Activated CD4-positive, alpha-beta T cell treated with anti-CD3 and anti-CD28 coated beads, Interleukin-2, Interleukin-6, amounts not matched to agents 100 ng/mL and 50 ng/mL, durations not matched to agents 16 hours and 8 hours (primary cell): ENCODE results near the gene VWA3B.
"Not testable (repeated sequence)": the region's sequence is repeated elsewhere in the genome, so short reads cannot be mapped to it uniquely, and the experiment has no call there.

Experiments used
- DNase-seq: peaks from one replicate; pipeline ENCODE4 v3.0.0-alpha.2; 2020

VWA3B gene

DNA sequence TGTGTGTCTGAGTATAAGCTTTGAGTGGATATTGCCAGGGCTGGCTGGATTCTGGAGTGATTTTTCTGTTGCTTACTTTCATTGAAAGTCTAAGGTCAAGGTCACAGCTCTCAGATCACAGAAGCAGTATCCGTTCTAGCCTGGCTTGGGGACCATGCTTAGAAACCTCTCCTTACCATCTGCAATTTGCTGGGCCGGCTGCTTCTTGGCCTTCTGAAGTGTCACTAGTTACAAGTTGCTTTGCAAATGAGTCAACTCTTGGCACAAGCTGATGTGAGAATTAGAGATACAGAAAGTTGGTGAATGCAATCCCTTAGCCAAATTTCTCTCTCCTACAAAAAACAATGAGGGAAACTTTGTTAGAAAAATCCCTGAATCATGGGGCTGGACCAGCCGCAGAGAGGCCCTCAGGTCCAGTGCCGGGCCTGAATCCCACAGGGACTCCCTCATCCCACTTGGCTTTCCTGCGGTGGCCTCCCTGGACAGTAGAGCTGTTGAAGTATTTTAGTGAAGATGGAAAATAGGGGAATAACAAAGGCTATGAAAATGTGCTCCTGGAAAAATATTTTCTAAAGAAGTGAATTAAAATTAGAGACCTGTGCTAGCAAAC, 166.6 kb downstream of the VWA3B start:
- DNase-seq: no peak

GRCh38 chr2:98254504-98255059, 167.6 kb downstream of the VWA3B start:
- no peak for DNase-seq

DNA sequence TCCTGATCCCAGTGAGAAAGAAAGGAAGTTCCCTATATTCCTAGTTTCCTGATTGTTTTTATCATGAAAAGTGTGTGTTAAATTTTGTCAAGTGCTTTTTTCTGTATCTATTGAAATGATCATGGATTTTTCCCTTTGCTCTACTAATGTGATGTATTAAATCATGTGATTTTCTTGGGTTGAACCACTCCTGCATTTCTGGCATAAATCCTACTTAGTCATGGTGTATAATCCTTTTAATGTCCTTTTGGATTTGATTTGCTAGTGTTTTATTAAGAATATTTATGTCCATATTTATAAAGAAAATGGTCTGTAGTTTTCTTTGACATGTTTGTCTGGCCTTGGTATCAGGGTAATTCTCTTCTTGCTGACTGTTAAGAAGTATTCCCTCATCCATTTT, 171.9 kb downstream of the VWA3B start:
- DNase-seq: no peak

DNA sequence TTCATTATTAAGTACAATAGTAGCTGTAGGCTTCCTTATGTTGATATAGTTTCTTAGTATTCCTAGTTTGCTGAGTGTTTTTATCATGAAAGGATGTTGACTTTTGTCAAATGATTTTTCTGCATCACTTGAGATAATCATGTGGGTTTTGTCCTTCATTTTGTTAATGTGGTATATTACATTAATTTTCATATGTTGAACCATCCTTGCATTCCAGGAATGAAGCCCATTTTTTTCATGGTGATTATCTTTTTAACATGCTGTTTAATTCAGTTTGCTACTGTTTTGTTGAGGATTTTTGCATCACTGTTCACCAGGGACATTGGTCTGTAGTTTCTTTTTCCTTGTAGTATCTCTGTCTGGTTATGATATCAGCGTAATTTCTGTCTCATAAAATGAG, 176.4 kb downstream of the VWA3B start:
- DNase-seq: no peak

DNA sequence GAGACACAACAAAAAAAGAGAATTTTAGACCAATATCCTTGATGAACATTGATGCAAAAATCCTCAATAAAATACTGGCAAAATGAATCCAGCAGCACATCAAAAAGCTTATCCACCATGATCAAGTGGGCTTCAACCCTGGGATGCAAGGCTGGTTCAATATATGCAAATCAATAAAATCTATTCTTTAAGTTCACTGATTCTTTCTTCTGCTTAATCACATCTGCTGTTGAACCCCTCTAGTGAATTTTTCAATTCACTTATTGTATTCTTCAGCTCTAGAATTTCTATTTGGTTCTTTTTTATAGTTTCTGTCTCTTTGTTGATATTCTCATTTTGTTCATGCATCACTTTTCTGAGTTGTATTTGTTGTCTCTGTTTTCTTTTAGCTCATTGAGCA, 181.3 kb downstream of the VWA3B start:
- not testable (repeated sequence) for DNase-seq

DNA sequence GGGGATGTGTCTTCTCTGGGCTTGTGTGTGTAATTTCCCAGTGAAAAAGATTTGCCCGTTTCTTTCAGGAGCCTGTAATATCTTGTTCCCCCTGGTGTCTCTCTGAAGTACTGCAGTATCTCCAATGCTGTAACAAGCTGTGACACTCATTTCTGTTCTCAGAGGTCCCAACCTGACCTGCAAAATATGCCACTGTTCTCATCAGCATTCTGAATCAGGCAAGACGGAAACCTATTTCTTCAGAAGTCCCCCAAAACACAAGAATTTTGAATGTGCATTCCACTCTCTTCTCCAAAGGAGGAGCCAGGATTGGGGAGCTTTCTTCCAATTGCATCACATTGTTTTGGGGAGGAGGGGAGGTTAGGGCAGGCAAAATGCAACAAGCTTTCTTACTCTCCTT, 182.3 kb downstream of the VWA3B start:
- peak; percentile 51 for DNase-seq

DNA sequence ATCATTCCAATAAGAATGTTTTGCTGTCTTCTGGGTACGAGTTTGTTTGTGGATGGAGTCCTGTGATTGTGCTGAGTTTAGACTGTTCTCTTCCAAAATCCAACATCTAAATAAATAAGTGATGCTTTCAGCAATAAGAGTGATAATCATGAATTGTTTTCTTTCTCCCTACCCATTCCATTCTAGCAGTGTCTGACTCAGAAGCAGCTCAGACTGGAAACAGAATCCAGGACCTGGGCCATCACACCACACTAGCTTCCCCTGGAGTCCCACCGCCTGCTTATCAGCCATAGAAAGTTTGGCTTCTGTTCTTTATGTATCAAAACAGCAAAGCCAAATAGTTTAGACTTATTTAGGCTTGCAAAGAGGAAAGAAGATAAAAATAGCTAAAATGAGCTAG, 182.9 kb downstream of the VWA3B start:
- DNase-seq: no peak

DNA sequence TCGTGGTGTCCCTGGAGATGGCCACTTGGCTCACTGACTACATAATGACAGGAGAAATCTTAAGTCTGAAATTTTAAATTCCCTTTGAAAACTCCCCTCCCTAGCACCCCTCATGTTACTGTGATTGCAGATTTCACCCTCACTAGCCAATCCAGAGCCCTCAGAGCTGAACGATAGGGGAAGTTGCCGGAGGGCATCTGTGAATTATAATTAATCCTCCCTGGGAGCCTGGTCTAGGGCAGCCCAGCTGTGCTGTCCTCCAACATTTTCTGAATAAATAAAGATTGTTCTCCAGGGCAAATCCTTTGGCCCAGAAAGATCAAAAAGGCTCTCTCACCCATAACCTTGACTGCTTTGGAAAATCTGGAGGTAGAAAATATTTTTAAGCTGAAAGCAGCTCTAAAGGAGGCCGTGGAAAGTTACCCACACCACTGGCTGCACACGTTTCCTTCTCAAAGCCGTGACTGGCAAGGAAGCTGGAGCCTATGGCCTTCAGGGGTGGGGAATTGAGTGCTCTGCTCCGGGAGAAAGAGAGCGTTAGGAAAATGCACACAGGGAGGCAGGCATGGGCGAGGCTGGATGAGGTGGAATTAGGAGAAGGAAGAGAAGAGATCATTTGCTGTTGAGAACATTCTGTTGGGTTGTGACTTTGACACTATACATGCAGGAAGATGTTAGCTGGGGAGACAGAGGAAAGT, 190.3 kb downstream of the VWA3B start:
- no peak for DNase-seq

DNA sequence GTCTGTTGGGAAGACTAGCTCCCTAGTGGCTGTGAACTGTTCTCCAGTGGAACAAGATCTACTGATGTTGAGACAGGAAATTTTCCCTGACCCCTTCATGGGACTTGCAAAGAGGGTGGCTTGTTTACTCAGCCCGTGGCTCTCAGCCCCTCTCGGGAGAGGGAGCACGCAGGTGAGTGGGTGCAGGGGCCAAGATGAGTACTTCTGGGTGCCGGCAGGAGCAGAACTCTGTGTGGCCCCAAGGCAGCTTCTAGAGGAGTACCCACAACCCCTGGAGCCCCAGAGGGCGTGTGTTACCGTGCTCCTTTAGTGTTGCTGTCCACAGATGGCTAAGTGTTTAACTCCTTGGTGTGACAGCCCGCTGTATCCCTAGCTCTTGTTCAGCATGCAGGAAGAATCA, 191.1 kb downstream of the VWA3B start:
- no peak for DNase-seq

DNA sequence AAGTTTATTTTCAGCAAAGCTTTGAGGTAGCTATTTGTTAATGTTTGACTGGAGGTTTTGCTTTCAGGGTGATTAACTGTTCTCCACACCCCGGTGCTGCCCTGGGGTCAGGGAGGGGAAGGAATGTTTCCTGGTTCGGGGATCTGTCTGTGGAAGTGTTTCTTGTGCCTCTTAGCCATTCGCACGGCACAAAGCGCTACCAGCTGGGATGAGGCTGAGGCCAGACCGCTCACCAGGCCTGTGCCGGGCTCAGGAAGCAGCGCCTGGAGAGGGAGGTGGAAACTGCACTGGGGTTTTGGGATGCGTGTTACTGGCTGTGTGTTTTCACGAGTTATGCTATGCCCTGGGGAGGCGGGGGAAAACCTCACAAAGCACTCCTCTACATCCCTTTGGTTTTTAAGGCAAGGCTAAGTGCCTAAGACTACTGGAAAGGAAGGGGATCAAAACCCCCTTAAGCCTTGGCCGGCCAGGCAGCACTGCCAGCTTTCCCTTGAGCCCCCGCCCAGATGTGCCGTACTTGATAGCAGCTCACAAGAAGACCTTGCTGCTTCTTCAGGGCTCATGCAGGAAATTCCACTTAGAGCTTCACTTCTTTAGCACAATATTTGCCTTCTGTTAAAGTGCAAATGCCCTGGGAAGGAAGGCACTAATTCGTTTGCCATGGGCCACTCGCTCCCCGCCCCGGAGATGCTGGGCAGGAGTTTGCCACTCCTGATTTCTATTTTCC, 193.6 kb downstream of the VWA3B start:
- DNase-seq: no peak

DNA sequence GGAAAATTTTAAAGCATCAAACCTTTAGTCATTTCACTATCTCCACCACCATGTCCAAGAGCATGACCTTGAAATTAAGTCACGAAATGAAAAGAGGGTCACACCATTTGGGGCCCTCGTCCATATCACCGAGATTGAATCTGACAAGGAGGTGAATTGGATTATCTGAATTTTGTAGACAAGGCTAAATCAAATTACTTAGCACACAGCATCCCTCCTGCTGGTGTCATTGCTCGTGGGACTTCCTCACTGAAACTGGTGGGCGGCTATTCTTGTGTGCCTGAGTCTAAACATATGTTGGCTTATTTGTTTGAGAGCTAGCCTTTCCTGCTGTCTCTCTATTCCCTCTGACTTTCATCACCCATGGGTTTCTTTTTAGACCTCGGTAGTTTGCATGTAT, 194.6 kb downstream of the VWA3B start:
- DNase-seq: no peak

DNA sequence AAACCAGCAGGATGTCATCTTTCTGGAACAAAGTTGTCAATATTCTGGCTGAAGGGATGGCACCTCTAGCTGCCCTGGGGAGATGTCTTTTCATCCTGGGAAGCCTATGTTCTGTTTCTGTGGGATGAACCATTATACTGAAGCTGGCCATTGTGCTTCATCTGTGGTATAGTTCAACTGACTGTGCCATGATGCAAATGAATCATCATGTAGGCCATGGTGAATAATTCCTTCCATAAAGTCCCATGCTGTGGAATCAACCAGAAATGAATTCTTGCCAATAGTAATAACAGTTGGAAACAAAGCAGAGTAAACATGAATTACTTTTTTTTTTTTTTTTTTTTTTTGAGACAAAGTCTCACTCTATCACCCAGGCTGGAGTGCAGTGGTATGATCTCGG, 195.1 kb downstream of the VWA3B start:
- no peak for DNase-seq

GRCh38 chr2:98293030-98293429, 206.1 kb downstream of the VWA3B start:
- DNase-seq: no peak

DNA sequence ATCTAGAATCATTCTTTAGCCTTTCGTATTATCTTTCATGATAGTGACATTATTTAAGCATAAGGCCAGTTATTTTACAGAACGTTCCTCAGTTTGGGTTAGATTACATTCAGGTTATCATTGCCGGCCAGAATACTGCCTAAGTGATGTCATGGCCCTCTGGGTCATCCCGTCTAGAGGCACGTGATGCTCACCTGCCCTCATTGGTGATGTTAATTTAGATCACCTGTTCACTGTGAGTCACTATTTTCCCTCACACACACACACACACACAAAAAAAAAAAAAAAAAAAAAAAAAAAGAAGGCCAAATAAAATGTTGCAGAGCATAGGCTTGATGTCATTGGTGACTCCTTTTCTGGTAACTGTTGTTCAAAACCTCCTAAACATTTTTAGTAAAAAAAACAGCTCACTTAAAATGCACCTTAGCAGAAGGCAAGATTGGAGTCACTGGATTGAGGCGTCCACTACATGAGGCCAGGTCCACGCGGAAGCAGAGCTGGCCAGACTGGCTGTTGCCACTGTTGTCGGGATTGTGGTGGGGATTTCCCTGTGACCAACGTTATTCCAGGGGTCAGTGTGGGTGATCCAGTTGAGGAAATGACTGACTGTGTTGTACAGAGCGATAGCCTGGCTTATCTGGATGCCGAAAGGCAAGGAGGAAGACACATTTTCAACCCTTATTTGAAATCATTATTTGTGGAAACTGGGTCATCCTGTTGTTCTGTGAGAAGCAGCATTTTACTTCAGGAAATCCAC, 207.1 kb downstream of the VWA3B start:
- no peak for DNase-seq

- no peak for DNase-seq
Observed at GRCh38 chr2:98294711-98295110, 207.7 kb downstream of the VWA3B start.

- DNase-seq: no peak
Observed at GRCh38 chr2:98295275-98295674, 208.3 kb downstream of the VWA3B start.

GRCh38 chr2:98295721-98296414, 208.9 kb downstream of the VWA3B start:
- DNase-seq: no peak

- DNase-seq: no peak
Observed at GRCh38 chr2:98296440-98296839, 209.5 kb downstream of the VWA3B start.

DNA sequence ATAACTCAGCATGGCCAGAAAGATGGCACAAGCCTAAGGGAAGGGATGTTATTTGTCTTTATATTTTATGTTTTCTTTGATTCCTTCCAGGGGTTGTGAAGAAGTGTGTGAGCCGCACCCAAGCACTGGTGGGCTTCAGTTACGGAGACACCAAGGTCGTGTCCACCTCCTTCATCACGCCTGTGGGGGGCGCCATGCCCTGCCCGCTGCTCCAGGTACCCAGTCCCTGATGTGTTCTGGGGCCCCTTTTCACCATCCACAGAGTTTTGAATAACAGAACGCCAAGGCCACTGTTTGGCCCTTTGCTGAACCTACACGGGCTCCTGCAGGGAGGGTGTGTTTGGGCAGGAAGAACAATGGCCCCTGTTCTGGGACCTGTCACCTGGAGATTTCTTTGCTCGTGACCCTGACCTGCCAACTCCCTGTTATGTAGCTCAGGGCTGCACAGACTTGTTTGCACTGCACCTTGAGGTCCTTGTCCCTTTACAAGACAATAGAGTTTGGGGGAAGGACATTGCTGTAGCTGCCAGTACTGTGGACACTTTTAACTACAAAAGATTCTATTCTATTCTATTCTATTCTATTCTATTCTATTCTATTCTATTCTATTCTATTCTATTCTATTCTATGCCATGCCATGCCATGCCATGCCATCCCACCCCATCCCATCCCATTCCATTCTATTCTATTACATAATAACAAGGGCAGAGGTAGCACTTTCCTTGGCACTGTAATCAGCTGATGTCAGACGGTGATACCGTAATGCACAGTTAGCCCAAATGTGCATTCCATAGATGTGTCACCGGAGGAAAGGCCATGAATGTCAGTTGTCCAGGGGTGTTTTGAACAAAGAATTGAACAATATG, 211.1 kb downstream of the VWA3B start:
- DNase-seq: no peak

DNA sequence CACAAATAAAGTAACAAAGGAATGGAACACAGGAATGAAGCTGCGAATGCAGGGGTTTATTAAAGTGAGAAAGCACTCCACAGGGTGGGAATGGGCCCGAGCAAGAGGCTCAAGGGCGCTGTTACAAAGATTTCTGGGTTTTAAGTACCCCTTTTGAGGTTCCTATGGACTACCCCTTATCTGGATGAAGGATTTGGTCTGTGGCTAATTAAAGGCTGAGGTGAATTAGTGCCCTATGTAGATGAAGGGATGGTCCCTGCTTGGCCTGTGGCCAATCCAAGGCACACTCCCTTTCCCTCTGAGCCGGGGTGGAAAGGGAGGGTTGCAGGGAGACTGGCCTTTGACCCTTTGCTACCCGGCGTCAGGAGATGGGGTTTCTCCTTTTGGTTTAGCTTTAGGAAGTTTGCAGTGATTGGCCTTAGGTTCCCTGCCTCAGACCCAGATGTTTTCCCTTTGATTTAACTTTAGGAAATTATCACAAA, 211.8 kb downstream of the VWA3B start:
- DNase-seq: no peak

GRCh38 chr2:98299211-98299905, 212.4 kb downstream of the VWA3B start:
- DNase-seq: no peak
